DMS153 treated with DMSO at 0.1 percent for 48 hours (cell line): Measurements from ENCODE around the gene RPS6KA2.

ENCODE experiments used
- DNase-seq: peaks from one replicate; lab custom pipeline; 2025; ENCODE audit not compliant: unreplicated experiment; lab: John Stamatoyannopoulos, UW

RPS6KA2 gene

DNA sequence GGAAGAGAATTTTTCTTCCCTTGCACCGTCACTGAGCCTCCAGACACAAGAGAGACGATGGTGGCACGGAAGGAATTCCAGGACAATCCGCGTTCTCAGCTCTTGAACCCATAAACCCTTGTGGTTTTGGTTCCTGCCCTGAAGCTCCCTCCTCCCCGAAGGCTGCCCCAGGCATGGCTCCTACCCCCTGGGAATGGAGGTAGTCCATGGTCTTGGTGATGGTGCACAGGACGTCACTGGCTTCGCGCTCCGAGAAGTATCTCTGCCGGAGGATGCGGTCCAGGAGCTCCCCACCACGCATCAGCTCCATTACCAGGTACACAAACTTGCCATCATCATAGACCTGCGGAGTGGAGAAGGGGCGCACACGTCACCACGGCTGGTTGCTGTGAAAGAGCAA lies 196.8 kb downstream of the RPS6KA2 start:
- DNase-seq, result no peak

DNA sequence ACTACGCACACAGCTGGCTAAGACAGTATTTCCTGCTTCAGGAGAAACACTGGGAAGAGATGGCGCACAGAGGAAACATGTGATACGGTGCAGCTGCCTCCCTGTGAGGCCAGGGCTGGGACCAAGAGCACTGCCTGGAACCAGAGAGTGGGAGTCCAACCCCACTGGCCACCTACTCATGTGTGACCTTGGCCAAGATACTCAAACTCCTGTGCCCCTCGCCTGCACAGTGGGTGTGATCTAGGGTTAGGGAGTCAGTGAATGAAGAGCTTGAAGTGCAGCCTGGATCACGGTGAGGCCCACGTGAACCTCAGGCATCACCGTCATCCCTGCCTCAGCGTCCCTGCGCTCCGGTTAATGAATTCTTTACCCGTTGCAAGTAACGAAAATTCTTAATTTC lies 202.6 kb downstream of the RPS6KA2 start:
- DNase-seq, result no peak

DNA sequence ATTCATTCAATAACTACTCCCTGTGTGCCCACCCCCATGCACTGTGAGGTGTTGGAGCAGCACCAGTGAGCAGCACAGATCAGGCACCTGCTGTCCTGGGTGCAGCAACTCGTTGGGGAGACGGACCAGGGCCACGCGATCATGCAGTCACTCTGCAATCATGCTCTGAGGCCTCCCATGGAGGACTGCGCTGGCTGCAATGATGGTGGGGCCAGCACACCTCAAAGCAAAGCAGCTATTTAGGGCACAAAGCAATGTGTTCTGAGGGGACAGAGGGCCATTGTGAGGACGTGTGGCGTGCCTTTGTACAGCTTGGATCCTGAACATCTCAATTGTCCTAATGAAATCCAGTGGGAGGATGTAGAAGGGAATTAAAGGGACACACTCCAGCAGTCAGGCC lies 203.3 kb downstream of the RPS6KA2 start:
- no peak for DNase-seq

DNA sequence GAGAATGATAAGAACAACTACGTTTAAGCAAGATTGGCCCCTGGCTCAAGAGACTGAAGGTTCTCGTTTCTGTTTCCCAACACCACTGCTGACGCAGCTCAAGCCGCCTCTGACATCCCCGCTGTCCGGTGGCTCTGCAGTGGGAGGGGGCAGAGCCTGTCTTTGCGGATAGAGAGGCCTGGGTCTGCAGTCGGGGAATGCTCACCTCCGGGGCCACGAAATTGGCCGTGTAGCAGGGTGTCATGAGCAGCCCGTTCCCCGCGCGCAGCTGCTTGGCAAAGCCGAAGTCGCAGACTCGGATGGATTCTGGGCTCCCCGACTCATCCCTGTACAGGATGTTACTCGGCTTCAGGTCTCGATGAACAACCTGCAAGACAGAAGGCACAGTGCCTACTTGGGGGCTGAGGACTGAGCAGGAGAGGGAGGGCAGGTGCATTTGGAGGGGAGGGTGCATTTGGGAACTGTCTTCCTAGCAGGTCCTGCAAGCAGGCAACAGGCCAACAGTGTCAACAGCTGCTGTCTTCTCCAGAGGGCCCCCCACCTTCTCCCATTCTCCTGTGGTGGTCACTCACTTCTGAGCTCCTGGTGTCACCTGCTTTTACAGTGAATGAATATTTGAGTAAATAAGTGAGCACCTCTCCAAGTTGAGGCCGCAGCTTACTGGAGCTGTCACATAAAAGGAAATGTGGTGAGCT lies 203.9 kb downstream of the RPS6KA2 start:
- DNase-seq, result no peak

DNA sequence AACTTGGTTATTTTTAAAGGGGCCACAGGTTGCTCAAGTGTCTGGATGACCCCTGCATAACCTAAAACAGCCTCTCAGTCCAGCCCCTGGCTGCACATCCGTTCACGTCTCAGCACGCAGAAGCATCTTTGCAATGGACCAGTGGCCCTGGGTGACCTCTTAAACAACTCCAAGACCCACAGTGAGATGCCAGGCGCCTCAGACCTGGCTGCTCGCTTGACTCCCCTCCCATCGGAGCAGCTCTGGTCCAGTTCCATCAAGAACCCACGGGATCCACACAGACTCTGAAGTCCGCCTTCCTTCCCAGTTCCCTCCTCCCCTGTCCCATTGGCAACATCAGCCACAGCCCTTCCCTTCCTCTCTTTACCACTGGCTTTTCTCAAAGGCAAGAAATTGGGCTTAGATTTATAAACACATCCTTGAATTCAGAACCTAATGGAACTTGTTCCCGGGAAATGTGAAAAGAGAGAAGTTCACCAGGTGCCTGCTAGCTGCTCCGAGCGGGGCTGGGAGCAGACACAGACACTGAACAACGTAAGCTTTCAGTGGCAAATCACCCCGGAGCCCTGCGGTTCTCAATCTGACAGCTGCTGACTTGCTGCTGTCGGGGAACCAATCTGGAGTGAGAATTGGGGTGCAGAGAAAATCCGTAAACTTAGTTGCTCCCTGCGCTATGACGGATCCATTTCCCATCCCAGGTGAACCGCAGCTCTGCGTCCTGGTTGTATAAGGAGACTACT lies 204.7 kb downstream of the RPS6KA2 start:
- no peak for DNase-seq

DNA sequence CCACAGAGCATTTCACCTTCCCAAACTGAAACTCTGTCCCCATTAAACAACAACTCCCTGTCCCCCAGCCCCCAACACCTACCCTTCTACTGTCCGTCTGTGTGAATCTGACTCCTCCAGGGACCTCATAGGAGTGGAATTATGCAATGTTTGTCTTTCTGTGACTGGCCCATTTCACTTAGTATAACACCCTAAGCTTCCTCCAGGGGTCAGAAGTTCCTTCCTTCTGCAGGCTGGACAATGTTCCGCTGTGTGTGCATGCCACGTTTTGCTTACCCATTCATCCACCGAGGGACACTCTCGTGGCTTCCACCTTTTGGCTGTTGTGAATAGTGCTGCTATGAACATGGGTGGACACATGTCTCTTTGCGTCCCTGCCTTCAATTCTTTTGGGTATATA lies 206.7 kb downstream of the RPS6KA2 start:
- no peak for DNase-seq

DNA sequence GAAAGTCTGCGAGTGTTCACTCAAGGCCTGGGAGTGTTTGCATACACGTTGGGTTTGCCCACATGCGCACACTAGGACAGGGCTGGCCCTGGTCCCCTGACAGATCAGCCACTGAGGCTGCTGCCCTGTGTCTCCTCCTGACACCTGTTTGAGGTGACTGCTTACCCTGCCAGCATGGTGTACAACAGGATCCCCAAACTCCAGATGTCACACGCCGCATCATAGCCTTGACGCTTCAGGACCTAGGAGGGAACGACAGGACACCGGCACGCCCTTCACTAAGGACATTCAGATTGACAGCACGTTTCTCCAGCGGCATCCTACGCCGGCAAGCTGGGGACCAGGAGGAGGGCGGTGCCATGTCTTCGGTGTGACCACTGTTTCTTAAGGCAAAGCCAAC lies 207.3 kb downstream of the RPS6KA2 start:
- no peak for DNase-seq

DNA sequence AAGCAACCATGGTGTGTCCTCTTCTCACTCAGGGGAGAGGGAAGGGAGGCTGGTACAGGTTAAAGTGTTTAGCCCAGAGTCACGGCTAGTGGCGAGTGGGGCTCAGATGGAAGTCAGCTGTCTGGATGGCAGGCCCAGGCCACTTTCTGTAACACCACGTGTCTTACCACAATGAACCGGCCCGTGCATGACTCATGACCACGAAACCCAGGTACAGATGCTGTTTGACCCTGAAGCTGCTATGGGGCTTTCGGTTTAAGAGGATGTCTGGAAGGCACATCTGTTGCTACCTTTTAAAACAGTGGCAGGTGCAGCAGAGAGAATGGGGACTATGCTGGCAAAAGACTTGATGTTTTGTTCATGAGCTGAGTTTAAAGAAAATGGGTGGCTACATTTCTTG lies 207.8 kb downstream of the RPS6KA2 start:
- DNase-seq, result no peak

DNA sequence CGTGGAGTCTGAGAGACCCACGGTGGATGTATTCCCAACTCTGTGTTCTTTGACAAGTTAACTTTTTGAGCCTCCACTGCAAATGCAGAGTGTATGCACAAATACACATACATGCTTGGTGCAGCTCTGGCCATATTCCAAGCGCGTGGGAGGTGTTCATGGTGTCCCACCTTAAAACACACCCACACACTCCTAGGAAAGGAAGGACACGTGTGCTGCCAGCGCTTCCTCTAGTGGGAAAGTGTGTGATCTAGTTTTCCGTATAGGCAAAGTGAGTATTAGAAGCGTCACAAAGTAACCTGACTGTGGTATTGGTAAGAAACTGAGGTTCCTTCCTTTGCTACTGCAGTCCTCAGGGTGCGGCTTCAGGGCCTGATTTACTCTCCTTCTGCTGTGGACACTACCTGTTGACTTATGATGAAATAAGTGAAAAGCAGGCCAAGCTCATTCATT lies 208.3 kb downstream of the RPS6KA2 start:
- DNase-seq, result no peak

DNA sequence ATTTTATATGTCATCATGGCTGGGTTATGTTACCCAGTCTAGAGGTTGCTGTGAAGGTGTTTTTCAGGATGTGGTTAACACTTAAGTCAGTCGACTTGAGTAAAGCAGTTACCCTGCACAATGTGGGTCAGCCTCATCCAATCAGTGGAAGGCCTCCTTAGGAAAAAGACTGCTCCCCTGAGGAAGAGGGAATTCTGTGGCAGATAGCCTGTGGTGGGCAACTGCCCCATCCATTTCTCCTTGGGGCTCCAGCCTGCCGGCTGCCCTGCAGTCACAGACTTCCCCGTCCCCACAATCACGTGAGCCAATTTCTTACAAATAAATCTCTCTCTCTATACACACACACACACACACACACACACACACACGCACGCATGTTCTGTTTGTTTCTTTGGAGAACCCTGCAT lies 209.8 kb downstream of the RPS6KA2 start:
- DNase-seq, result no peak

DNA sequence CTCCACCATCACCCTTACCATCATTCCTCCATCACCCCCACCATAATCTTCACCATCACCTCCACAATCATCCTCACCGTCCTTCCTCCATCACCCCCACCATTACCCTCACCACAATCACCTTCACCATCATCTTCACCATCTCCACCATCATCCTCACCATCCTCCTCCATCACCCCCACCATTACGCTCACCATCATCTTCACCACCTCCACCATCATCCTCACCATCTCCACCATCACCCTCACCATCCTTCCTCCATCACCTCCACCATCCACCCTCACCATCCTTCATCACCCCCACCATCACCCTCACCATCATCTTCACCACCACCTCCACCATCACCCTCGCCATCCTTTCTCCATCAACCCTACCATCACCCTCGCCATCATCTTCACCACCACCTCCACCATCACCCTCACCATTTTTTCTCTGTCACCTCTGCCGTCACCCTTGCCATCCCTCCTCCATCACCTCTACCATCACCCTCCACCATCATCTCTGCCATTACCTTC lies 211.2 kb downstream of the RPS6KA2 start:
- DNase-seq, result no peak

DNA sequence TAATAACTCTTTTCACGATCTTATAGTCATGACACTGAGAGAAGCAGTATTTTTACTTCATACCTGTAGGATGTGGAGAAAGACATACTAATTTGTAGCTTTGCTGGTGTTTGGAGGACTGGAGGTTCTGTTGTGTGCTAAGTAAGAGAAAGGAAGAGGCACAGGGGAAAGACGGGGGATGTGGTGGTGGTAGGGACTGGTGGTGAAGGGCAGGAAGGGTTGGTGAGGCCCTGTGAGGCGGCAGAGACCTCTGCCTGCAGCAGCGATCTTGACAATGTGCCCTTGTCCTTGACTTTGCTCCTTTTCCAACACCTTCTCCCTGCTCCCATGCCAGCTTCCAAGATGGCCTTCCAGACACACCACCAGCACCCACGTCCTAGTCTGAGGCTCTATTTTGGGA lies 211.7 kb downstream of the RPS6KA2 start:
- DNase-seq, result no peak

DNA sequence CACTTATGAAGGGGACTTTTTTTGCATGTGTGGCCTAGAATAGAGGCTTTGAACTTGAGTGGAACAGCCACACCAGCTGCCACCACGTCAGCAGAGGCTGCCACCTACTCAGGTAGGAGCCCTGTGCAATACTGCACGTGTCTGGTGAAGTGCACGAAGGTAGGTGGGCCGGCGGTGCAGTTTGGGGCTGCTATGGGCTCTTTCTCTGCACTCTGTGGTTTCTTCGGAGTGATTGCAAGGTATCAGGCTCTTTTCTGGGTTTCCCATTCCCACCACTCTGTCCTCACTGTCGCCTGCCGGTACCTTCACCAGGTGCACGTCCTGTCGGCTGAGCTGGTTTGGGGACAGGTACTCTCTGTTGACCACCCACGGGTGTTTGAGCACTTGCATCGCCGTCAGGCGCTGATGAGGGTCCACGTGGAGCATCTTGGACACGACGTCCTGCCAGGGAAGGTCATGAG lies 213.5 kb downstream of the RPS6KA2 start:
- DNase-seq, result no peak

DNA sequence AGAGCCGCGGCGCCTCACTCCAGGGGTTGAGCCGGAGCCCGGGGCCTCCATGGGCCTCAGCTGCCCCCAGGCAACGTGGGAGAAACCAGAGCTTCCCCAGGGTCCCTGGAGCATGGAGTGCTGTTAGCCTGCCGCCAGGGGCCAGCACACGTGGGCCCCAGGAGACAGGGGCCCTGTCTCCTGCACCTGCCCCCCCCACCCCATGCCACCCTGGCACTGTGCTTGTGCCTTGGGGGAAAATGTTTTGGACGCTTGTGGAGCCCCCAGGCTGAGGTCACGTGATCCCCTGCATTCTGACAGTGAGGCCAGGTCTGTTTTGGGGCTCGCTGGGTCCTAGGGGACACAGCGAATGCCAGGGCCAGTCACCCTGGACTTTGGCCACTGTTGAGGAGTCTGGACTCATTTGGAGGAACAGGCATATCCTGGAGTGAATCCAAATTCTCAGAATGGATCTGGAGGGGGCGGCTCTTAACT lies 214.1 kb downstream of the RPS6KA2 start:
- no peak for DNase-seq

DNA sequence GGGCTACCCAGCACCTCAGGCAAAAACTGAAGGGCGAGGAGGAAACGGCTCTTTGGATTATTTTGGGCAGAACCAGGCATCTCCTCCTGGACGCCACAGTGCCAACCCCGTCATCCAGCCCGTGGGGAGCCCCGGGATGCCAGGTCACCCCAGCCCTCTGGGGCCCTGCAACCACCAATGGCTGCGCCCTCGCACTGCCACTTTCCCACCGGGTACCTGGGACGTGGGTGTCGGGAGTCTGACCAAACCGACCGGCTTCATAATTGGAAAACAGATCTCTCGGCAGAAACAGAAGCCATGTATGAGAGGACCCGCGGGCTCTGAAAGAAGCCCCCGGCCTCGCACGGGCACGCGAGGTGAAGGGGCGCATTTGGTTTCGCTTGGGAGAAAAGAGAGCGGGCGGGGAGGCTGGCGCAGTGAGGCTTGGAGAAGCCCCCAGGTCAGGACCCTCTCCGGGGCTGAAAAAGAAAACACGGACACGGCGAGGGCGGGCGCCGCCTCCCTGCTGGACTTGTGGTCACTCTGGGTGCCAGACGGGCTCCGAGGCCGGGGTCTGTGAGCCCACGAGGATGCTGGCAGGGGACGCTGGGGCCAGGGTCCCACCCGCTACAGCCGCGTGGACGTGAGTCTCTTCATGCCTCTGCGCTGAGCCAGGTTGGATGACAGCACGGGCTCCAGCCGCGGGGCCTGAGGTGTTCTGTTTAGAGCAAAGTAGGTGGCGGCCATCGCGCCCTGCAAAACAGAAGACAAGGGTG lies 214.7 kb downstream of the RPS6KA2 start:
- no peak for DNase-seq

DNA sequence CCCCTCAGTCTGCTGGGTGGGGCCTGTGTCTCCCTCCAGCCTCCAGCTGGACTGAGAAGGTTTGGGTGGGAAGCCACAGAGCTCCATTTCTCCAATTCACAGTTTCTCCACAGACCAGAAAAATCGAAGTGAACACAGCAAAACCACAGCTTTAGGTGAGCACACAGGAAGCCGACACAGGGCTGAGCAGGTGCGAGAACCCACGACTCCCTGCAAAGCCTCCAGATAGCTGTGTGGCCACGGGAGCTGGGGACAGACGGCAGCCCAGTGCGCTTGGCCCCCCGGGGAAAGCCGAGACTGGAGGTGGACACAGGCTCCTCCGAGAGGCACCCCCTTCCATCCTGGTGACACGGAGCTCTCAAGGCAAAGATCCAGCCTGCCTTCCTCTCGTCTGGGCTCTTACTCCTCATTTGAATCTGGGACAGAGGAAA lies 215.3 kb downstream of the RPS6KA2 start:
- DNase-seq, result no peak

DNA sequence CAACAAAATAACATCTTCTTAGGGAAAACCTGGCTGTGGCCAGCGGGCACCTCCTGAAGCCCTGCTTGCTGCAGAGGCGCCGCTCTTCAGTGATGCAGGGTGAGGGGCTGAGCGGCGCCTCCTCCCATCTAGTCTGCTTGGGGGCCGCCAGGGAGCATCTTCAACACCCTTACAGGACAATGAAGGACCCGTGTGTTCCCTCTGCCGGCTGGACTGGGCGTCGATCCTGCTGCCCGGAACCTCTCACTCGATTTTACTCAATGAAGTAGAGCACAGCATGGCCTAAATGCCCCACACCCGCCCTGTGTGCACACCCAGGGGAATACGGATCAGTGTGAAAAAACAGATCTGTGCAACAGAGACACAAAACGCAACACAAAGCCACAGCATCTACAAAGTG lies 215.8 kb downstream of the RPS6KA2 start:
- no peak for DNase-seq

DNA sequence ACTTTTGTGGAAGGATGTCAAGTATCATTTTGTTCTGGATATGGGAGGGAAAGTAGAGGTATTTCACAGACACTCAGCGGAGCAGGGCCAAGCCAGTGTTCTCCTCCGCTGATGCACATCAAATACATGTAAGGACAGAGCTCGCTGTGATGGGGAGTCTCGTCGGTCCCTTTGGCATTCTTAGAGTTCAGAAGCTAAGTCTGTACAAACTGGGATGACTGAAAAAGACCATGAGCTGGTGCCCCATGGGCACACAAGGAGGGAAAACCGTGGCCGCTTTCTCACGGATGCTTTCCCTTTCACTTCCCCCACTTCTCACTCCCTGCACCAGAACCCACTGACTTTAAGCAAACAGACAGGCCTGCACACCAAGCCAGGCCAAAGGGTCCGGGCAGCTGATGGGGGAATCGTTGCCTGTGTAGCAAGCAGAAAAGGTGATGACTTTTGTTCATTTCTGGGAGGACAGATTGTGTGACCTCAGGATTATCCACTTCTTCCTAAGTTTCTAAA lies 216.6 kb downstream of the RPS6KA2 start:
- DNase-seq, result no peak

DNA sequence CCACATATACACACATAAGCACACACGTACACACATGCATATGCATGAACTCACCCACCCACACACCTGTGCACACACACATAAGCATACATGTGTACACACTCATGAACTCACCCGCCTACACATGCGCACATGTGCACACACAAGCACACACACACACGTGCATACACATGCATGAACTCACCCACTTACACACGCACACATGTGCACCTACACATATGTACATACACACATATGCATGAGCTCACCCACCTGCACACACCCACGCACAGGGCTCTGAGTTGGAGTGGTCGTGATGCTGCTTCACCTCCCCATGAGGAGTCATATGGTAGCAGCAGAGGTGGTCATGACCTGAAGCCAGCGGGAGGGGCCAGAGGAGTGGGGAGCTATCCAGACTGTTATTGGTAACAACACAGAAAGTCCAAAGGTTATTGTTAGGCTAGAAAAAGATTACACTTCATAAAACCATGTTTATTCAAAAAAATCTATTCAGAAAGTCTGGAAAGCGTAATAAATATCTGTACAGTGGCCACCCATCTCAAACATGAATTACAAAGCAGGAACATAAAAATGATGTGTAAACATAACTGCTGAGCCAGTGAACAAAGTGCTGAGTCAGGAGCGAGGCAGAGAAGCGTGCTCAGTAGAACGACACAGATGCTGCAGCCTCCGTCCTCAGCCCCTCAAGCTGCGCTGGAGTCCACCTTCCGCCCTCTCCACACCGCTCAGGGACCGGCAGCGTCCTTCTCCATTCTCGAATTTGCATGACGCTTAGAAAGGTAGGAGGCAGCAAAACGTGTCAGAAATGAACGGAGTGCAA lies 217.9 kb downstream of the RPS6KA2 start:
- no peak for DNase-seq

DNA sequence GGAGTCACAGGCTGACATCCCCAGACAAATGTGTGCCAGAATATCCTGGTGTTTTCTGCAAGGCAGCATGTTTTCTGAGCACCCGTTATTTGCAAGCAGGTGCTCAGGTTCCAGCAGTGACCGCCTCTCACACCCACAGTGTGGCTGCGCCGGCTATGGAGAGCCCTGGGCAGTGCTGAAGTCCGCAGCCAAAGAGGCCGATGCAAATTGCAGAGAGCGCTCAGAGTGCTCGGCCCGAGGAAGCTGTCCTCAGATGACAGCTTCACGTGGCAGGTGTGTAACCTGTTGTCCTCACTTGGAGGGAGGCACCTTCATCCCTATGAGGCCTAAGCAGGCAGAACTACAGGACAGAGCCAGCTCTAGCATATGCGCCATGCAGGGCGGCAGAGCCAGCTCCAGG lies 220.9 kb downstream of the RPS6KA2 start:
- DNase-seq, result no peak
